Cardiac muscle cell (in vitro differentiated cells and primary cell): ENCODE data around the gene MLIP. TPM values are rescaled to one million over a fixed set of nuclear protein-coding genes. Genes with fewer than 3 reads are reported as not detected.
A peak's percentile ranks its signal among the peaks of the same experiment; 100 is the strongest.
"Not testable (repeated sequence)": the region's sequence is repeated elsewhere in the genome, so short reads cannot be mapped to it uniquely, and the experiment has no call there.

Experiments
- DNase-seq, 2 donors: peaks; one replicate each; pipeline versions ENCODE4 v3.0.0 to v3.0.0-alpha.2; 2010 to 2017; ENCODE audit warnings: low read depth in 1 of 2, low spot score in 1 of 2
- H3K27ac ChIP-seq: fragments of 200-600 bp; sonication (generic); 2 replicates; pipeline ENCODE4 v1.5.1; 2016
- H3K27me3 ChIP-seq: fragments of 200-600 bp; sonication (generic); 2 replicates; pipeline ENCODE4 v1.6.0; 2016; ENCODE audit warnings: control low read depth
- H3K36me3 ChIP-seq: fragments of 200-600 bp; sonication (generic); 2 replicates; pipeline ENCODE4 v1.5.1; 2016; ENCODE audit warnings: control low read depth
- H3K4me1 ChIP-seq: fragments of 200-600 bp; sonication (generic); 2 replicates; pipeline ENCODE4 v1.8.1; 2017; ENCODE audit warnings: low read depth, mild to moderate bottlenecking, mixed run types
- H3K4me3 ChIP-seq: fragments of 200-600 bp; sonication (generic); 2 replicates; pipeline ENCODE4 v1.5.1; 2016; ENCODE audit warnings: mild to moderate bottlenecking
- H3K9me3 ChIP-seq: fragments of 200-600 bp; sonication (generic); 2 replicates; pipeline ENCODE4 v1.5.1; 2017; ENCODE audit warnings: low read depth, mild to moderate bottlenecking, control low read depth
- CTCF ChIP-seq: IDR thresholded peaks from 2 replicates; pipeline ENCODE4 v1.5.1; 2012; ENCODE audit warnings: low read depth, mild to moderate bottlenecking, low read length
- polyA plus RNA-seq: library from polyadenylated mRNA; unstranded; fragments of >200 nt; fragmentation: Nextera tagmentation; extraction: Ambion mirVana; gene quantifications from 2 replicates; pipeline ENCODE4 v1.2.1, GENCODE V29; 2016
- total RNA-seq: library from RNA; depleted of rRNA; stranded (reverse); fragments of >200 nt; gene quantifications from 2 replicates; pipeline ENCODE4 v1.2.3, GENCODE V29; 2016

The MLIP gene
- total and polyA plus RNA-seq, 2 experiments from 2014 or later, result 60.5 to 68.9 TPM

DNA sequence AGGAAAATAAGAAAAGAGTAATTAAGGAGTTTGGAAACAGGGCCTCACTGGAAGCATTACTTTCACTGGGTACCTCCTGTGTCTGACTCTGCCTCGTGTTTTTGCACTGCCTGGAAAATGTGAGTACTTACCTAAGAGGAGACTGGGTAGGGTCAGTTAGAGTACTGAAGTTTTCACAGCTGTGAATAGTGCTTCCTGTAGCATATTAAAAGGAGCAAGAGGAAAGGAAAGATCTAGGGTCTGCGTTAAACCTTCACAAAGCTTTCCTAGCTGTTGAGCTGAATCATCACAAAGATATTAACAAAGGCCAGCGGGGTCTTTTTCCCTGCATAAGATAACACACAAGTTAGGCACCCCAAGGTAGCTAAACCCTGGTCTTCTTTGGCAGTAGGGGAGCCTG lies 82.3 kb downstream of the MLIP start:
- DNase-seq, result no peak
- Histone ChIP-seq H3K36me3 (peaks cover 3% of the 10 kb centered on the region), H3K27me3 (no peaks in the 10 kb centered on the region), H3K4me1 (no peaks in the 10 kb centered on the region), H3K4me3 (no peak overlapping the region), H3K27ac (no peak overlapping the region), H3K9me3 (no peaks in the 10 kb centered on the region)
- TF ChIP-seq CTCF, result no peak

GRCh38 chr6:54194067-54194466 lies 82.8 kb downstream of the MLIP start:
- Histone ChIP-seq H3K36me3 (peaks cover 3% of the 10 kb centered on the region), H3K9me3 (no peaks in the 10 kb centered on the region), H3K27ac (no peak overlapping the region), H3K4me1 (no peaks in the 10 kb centered on the region), H3K27me3 (no peaks in the 10 kb centered on the region), H3K4me3 (no peak overlapping the region)
- no peak for TF ChIP-seq CTCF
- DNase-seq, result peak in 1 of 2 donors; percentile 44

DNA sequence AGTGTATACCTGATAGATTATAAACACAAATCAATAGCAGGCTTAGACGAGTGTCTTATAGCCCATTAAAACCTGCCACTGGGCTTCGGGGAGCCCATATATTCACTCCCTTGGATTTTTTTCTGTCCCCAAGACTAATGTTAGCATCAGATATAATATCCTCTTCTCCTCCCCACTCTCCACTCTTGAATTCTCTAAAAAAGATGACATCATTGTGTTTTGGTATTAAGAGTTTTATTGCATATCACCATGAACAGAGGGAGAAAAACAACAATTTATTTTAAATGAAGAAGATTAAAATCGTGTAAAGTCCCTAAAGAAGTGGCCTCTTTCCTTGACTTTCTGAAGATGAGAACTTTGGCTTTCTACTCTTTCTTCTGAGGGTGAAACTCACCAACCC lies 84.4 kb downstream of the MLIP start:
- Histone ChIP-seq H3K36me3 (peaks cover 3% of the 10 kb centered on the region), H3K4me1 (no peaks in the 10 kb centered on the region), H3K4me3 (no peak overlapping the region), H3K9me3 (no peaks in the 10 kb centered on the region), H3K27me3 (no peaks in the 10 kb centered on the region), H3K27ac (no peak overlapping the region)
- TF ChIP-seq CTCF, result no peak
- no peak for DNase-seq

DNA sequence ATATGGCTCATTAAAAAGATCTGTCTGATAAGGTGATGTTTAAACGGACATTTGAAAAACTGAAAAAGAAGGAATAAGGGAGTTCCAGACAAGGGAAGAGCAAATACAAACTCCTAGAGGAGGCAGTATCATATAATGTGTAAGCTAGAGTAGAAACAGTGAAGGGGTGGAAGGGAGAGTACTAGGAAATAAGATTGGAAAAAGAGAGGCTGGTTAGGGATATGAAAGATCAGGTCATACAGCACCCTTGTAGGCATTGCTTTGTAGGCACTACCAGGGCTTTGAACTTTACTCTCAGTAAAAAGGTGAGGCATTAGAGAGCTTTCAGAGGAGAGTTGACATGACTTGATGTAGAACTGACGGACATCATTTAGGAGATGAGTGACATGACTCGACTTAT lies 85.7 kb downstream of the MLIP start:
- TF ChIP-seq CTCF, result no peak
- Histone ChIP-seq H3K9me3 (no peaks in the 10 kb centered on the region), H3K36me3 (no peaks in the 10 kb centered on the region), H3K4me3 (no peak overlapping the region), H3K4me1 (no peaks in the 10 kb centered on the region), H3K27ac (no peak overlapping the region), H3K27me3 (no peaks in the 10 kb centered on the region)
- DNase-seq, result no peak

DNA sequence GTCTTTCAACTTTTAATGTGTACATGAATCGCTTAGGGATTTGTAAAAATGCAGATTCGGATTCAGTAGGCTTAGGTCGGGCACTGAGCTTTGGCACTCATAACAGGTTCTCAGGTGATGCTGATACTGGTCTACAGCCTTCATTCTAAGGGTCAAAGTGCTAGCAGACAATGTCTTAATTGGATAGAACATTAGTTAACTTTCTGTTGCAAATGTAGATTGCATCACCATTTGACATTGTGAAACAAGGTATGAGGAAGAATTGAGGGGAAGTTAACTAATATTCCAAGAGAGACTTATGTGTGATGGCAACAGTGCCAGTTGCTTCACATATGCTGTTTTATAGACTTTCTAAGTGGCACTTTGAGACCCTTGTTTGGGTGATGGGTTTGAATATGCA lies 86.9 kb downstream of the MLIP start:
- Histone ChIP-seq H3K36me3 (no peaks in the 10 kb centered on the region), H3K27ac (no peak overlapping the region), H3K4me1 (no peaks in the 10 kb centered on the region), H3K9me3 (no peaks in the 10 kb centered on the region), H3K4me3 (no peak overlapping the region), H3K27me3 (no peaks in the 10 kb centered on the region)
- no peak for TF ChIP-seq CTCF
- DNase-seq, result peak in 1 of 2 donors; percentile 36

GRCh38 chr6:54203474-54204035 lies 92.3 kb downstream of the MLIP start:
- not testable (repeated sequence) for H3K36me3 ChIP-seq, H3K27ac ChIP-seq, H3K4me3 ChIP-seq, H3K9me3 ChIP-seq, H3K4me1 ChIP-seq, DNase-seq, H3K27me3 ChIP-seq
